ENCODE results near the gene AGMO.

- TF ChIP-seq CTCF (optimal IDR thresholded peaks at IDR 0.05 in 1 of 3, IDR thresholded peaks at IDR 0.05 in 1 of 3, conservative IDR thresholded peaks at IDR 0.05 in 1 of 3; ENCODE audit: extremely low read depth in 1 of 3, insufficient read depth in 2 of 3, low read length in 3 of 3) (no peak), EZH2 (IDR thresholded peaks at IDR 0.05; ENCODE audit: low read length) (no peak)
Measured at GRCh38 chr7:15245831-15246230, 316.0 kb downstream of the AGMO start.

Measured in keratinocyte (primary cell).